ENCODE data around the gene AFF2. TPM values are rescaled to one million over a fixed set of nuclear protein-coding genes. Genes with fewer than 3 reads are reported as not detected.

The AFF2 gene
- total RNA-seq, 1 experiment from 2014 or later = 0.05 TPM

DNA sequence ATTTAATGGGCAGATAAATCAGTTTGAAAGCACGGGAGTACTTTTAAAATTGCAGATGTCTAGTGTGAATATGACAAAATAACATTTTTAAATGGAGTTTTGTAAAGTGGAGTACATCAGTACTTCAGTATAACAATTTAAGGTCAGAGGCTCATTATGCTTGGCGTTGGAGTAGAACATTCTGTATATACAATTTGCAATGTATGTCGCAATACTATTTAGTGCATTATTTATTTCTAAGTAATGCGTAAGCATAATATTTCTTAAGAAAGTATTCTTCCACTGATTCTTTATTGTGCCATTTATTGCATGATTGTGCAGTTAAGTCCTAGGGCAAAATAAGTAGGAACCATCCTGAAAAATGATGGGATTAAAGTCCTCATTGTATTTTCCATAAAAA lies 461.6 kb downstream of the AFF2 start:
- TF ChIP-seq FOSL1 (IDR thresholded peaks at IDR 0.05; ENCODE audit: low read depth) = no peak
- no peak for TF ChIP-seq POLR2A (IDR thresholded peaks at IDR 0.05; ENCODE audit: borderline replicate concordance, extremely low read depth, insufficient read depth, insufficient read length)
- TF ChIP-seq, protein P1, sequence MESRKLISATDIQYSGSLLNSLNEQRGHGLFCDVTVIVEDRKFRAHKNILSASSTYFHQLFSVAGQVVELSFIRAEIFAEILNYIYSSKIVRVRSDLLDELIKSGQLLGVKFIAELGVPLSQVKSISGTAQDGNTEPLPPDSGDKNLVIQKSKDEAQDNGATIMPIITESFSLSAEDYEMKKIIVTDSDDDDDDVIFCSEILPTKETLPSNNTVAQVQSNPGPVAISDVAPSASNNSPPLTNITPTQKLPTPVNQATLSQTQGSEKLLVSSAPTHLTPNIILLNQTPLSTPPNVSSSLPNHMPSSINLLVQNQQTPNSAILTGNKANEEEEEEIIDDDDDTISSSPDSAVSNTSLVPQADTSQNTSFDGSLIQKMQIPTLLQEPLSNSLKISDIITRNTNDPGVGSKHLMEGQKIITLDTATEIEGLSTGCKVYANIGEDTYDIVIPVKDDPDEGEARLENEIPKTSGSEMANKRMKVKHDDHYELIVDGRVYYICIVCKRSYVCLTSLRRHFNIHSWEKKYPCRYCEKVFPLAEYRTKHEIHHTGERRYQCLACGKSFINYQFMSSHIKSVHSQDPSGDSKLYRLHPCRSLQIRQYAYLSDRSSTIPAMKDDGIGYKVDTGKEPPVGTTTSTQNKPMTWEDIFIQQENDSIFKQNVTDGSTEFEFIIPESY (IDR thresholded peaks at IDR 0.05; ENCODE audit: extremely low read depth, insufficient replicate concordance, low read length) = no peak
- TF ChIP-seq EGR1 (IDR thresholded peaks at IDR 0.05; ENCODE audit: low read depth) = no peak
- TF ChIP-seq EZH2phosphoT487 (IDR thresholded peaks at IDR 0.05; ENCODE audit: borderline replicate concordance) = no peak
- no peak for TF ChIP-seq JUND (IDR thresholded peaks at IDR 0.05)
- TF ChIP-seq YY1 (IDR thresholded peaks at IDR 0.05; ENCODE audit: extremely low read depth, insufficient replicate concordance, low read depth, low read length) = no peak
- no peak for TF ChIP-seq CEBPB (IDR thresholded peaks at IDR 0.05; ENCODE audit: low read depth)
- no peak for TF ChIP-seq ATF3 (IDR thresholded peaks at IDR 0.05)
- TF ChIP-seq ELF1 (IDR thresholded peaks at IDR 0.05; ENCODE audit: borderline replicate concordance, low read depth) = no peak
- no peak for TF ChIP-seq SIN3A (IDR thresholded peaks at IDR 0.05; ENCODE audit: low read depth)
- H3K9me2 ChIP-seq (ENCODE audit: insufficient read depth) = no peaks in the 10 kb centered on the region
- no peak overlapping the region for H2AFZ ChIP-seq (ENCODE audit: low read depth, low read length, poor library complexity, severe bottlenecking)
- H3K9me3 ChIP-seq (ENCODE audit: control insufficient read depth in 1 of 2, insufficient read depth in 1 of 2, low read depth in 1 of 2, low read length in 2 of 2) = no peaks in the 10 kb centered on the region
- ATAC-seq (no peak), DNase-seq (ENCODE audit: low read depth, low spot score) (no peak)
- ChIA-PET CTCF (no interaction called here), POLR2A (no interaction called here), RAD21 (ENCODE audit: low non-redundant PET in 1 of 2, low total read pairs in 2 of 2, uncharacterized antibody in 2 of 2, unreplicated experiment in 2 of 2) (no interaction called here)
- H4K20me1 ChIP-seq (ENCODE audit: insufficient read depth) = no peaks in the 10 kb centered on the region
- H3K79me2 ChIP-seq (ENCODE audit: insufficient read depth, low read length) = no peaks in the 10 kb centered on the region
- no peak overlapping the region for H3K4me3 ChIP-seq (replicated peaks in 1 of 2; ENCODE audit: low read depth in 1 of 2, low read length in 2 of 2)
- no peaks in the 10 kb centered on the region for H3K4me1 ChIP-seq (ENCODE audit: control insufficient read depth in 1 of 2, insufficient read depth in 2 of 2, low read length in 2 of 2)
- no peaks in the 10 kb centered on the region for H3K36me3 ChIP-seq (ENCODE audit: control insufficient read depth in 1 of 2, insufficient read depth in 2 of 2, low read length in 2 of 2)
- H3K9ac ChIP-seq (ENCODE audit: low read length) = no peak overlapping the region
- H3K4me2 ChIP-seq (ENCODE audit: low read length) = no peak overlapping the region
- no peaks in the 10 kb centered on the region for H3K27me3 ChIP-seq (ENCODE audit: insufficient read depth, low read length)
- no peak overlapping the region for H3K27ac ChIP-seq (ENCODE audit: low read depth, low read length)
- intact Hi-C loops (cut with micrococcal nuclease) = no loop called here
- BruUV-seq (replicated peaks) = no TSS peak

All from HCT116 (cell line).